PC-3 (cell line): ENCODE measurements around the gene USP2. TPM values are rescaled to one million over a fixed set of nuclear protein-coding genes. Genes with fewer than 3 reads are reported as not detected.
A peak's percentile ranks its signal among the peaks of the same experiment; 100 is the strongest.

Experiments used
- ATAC-seq: fragments of 200-7000 bp; cut with Tn5 transposase; 2 replicates; pipeline ENCODE4 v1.9.1; 2020; ENCODE audit warnings: mild to moderate bottlenecking, moderate library complexity
- BruUV-seq: library from RNA; stranded (reverse); fragments of 400-500 nt; replicated peaks from 2 replicates; lab custom pipeline; 2021; lab: Mats Ljungman, UMichigan
- CTCF ChIA-PET: fragments of 300-600 bp; sonication (Branson Sonifier 250); formaldehyde crosslinking; loops from one replicate; lab custom pipeline; 2022; ENCODE audit warnings: antibody characterized with exemption; lab: Charles Lee
- POLR2A ChIA-PET: fragments of 300-600 bp; sonication (Branson Sonifier 250); formaldehyde crosslinking; loops from one replicate; lab custom pipeline; 2022; ENCODE audit warnings: antibody characterized with exemption; ENCODE audit not compliant: unreplicated experiment; lab: Charles Lee
- DNase-seq: peaks from one replicate; pipeline ENCODE4 v3.0.0-alpha.2; 2015
- H2AFZ ChIP-seq: fragments of 300-600 bp; sonication (generic); 2 replicates; pipeline ENCODE4 v1.6.0; 2016; ENCODE audit warnings: antibody characterized with exemption, low read length
- H3F3A ChIP-seq: fragments of 300-600 bp; sonication (generic); one replicate; pipeline ENCODE4 v1.6.0; 2017; ENCODE audit warnings: antibody characterized with exemption, low read length, control low read depth, mild to moderate bottlenecking; ENCODE audit not compliant: unreplicated experiment
- H3K27ac ChIP-seq: fragments of 300-600 bp; sonication (generic); 2 replicates; pipeline ENCODE4 v1.5.1; 2016; ENCODE audit warnings: mild to moderate bottlenecking, low read length
- H3K27me3 ChIP-seq: fragments of 300-600 bp; sonication (generic); 2 replicates; pipeline ENCODE4 v1.6.1; 2016; ENCODE audit warnings: low read length, mixed read lengths
- H3K36me3 ChIP-seq: fragments of 300-600 bp; sonication (generic); 2 replicates; pipeline ENCODE4 v1.6.1; 2016; ENCODE audit warnings: low read depth, mixed run types, low read length, mixed read lengths
- H3K4me1 ChIP-seq: fragments of 300-600 bp; sonication (generic); 2 replicates; pipeline ENCODE4 v1.5.1; 2016; ENCODE audit warnings: low read length; ENCODE audit not compliant: insufficient read depth
- H3K4me2 ChIP-seq: fragments of 300-600 bp; sonication (generic); 2 replicates; pipeline ENCODE4 v1.6.0; 2016; ENCODE audit warnings: low read length
- H3K4me3 ChIP-seq: fragments of 300-600 bp; sonication (generic); 2 replicates; pipeline ENCODE4 v1.5.1; 2016; ENCODE audit warnings: mild to moderate bottlenecking, low read length, mixed read lengths
- H3K79me2 ChIP-seq: fragments of 300-600 bp; sonication (generic); 2 replicates; pipeline ENCODE4 v1.6.1; 2017; ENCODE audit warnings: low read length, mixed read lengths
- H3K9ac ChIP-seq: fragments of 300-600 bp; sonication (generic); 2 replicates; pipeline ENCODE4 v1.6.0; 2016; ENCODE audit warnings: mild to moderate bottlenecking, low read length
- H3K9me2 ChIP-seq: fragments of 300-600 bp; sonication (generic); replicated peaks from 2 replicates; pipeline ENCODE4 v1.6.1; 2016; ENCODE audit warnings: mixed run types, low read length, mixed read lengths
- H3K9me3 ChIP-seq: fragments of 300-600 bp; sonication (generic); 2 replicates; pipeline ENCODE4 v1.6.1; 2016; ENCODE audit warnings: low read length, mixed read lengths
- H4K20me1 ChIP-seq: fragments of 300-600 bp; sonication (generic); 2 replicates; pipeline ENCODE4 v1.6.1; 2016; ENCODE audit warnings: low read length, mixed read lengths
- EZH2 ChIP-seq: fragments of 300-600 bp; sonication (generic); IDR thresholded peaks from one replicate; pipeline ENCODE4 v1.6.1; 2017; ENCODE audit warnings: antibody characterized with exemption, mild to moderate bottlenecking, low read length; ENCODE audit not compliant: unreplicated experiment
- EZH2phosphoT487 ChIP-seq: fragments of 300-600 bp; sonication (generic); IDR thresholded peaks from 2 replicates; pipeline ENCODE4 v1.6.1; 2018; ENCODE audit warnings: mild to moderate bottlenecking, antibody characterized with exemption, low read length, borderline replicate concordance
- intact Hi-C: fragments of 100-400 bp; cut with micrococcal nuclease; formaldehyde crosslinking; loops from 2 replicates; pipeline ENCODE4 v1.9.0; 2023
- total RNA-seq: library from RNA; depleted of rRNA; stranded (reverse); fragments of >200 nt; gene quantifications from 2 replicates; pipeline ENCODE4 v1.2.3, GENCODE V29; 2014
- TF ChIP-seq, protein P1 (sequence below): fragments of 300-600 bp; sonication (generic); conservative IDR thresholded peaks from 2 replicates; pipeline ENCODE4 v1.5.1; 2017; ENCODE audit warnings: antibody characterized with exemption, low read depth, mild to moderate bottlenecking, low read length

Gene USP2
- total RNA-seq, 1 experiment from 2014 or later, result 1.8 TPM

DNA sequence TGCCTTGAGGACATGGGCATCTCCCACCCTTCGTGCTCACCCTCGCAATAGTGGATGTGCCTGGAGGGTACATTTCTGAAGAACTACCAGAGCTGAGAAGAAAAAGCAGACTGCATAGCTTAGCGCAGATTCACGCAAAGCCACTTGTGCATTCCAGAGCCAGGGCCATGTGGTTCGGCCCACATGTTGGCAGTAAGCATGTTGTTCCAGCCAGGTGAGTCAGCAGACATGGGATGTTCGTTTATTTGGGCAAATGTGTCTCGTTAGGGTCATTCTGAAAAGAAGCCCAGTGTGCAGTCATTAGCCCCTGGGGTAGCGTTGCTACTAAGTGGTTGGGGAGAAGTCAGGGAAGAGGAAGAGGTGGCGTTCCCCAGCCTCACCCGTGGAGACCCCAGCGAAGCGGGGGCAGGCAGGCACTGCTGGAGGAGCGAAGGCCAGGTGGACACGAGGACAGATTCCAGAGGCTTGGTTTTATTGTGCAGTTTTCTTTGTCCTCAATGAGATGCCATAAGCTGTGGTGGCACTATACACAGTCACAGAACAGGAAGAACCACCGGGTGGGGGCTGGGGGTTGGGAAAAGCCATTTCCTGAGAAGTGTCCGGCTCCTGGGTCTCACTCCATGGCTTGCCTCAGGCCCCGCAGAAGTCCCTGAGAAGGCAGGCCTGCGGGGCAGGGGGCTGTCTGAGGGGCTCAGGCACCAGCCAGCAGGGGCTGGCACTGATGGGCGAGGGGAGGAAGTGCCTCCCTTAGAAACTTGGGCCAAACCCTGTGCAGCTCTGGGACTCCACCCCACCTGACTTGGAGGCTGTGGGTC is 36.4 kb upstream of the USP2 start:
- CTCF ChIA-PET, result interaction anchor here (0.5 kb wide), 1 partner anchor 62 kb away, joined by 3 read pairs; no protein-coding TSS in a partner anchor
- peak overlapping the region; percentile 18; the same call in 1 of the 2 replicates for H3K27ac ChIP-seq
- peaks cover 19% of the 10 kb centered on the region for H3K4me1 ChIP-seq
- ATAC-seq (peak; percentile 76), DNase-seq (peak; percentile 70)
- peak overlapping the region; percentile 29; the same call in 1 of the 2 replicates for H3K4me2 ChIP-seq
- no peaks in the 10 kb centered on the region; the same call in 1 of the 2 replicates for H3K27me3 ChIP-seq
- POLR2A ChIA-PET, result no interaction called here
- H4K20me1 ChIP-seq, result no peaks in the 10 kb centered on the region
- intact Hi-C loops, result no loop called here
- H3K36me3 ChIP-seq, result no peaks in the 10 kb centered on the region
- TF ChIP-seq EZH2phosphoT487 (no peak), EZH2 (no peak)
- TF ChIP-seq, protein P1, sequence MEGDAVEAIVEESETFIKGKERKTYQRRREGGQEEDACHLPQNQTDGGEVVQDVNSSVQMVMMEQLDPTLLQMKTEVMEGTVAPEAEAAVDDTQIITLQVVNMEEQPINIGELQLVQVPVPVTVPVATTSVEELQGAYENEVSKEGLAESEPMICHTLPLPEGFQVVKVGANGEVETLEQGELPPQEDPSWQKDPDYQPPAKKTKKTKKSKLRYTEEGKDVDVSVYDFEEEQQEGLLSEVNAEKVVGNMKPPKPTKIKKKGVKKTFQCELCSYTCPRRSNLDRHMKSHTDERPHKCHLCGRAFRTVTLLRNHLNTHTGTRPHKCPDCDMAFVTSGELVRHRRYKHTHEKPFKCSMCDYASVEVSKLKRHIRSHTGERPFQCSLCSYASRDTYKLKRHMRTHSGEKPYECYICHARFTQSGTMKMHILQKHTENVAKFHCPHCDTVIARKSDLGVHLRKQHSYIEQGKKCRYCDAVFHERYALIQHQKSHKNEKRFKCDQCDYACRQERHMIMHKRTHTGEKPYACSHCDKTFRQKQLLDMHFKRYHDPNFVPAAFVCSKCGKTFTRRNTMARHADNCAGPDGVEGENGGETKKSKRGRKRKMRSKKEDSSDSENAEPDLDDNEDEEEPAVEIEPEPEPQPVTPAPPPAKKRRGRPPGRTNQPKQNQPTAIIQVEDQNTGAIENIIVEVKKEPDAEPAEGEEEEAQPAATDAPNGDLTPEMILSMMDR, result no peak
- H3K79me2 ChIP-seq, result no peaks in the 10 kb centered on the region
- no peaks in the 10 kb centered on the region for H3K9me2 ChIP-seq
- H3K9me3 ChIP-seq, result no peaks in the 10 kb centered on the region
- BruUV-seq, result no TSS peak
- H3F3A ChIP-seq, result no peaks in the 10 kb centered on the region
- H2AFZ ChIP-seq, result peak overlapping the region; percentile 35
- H3K4me3 ChIP-seq, result no peak overlapping the region
- H3K9ac ChIP-seq, result no peak overlapping the region

DNA sequence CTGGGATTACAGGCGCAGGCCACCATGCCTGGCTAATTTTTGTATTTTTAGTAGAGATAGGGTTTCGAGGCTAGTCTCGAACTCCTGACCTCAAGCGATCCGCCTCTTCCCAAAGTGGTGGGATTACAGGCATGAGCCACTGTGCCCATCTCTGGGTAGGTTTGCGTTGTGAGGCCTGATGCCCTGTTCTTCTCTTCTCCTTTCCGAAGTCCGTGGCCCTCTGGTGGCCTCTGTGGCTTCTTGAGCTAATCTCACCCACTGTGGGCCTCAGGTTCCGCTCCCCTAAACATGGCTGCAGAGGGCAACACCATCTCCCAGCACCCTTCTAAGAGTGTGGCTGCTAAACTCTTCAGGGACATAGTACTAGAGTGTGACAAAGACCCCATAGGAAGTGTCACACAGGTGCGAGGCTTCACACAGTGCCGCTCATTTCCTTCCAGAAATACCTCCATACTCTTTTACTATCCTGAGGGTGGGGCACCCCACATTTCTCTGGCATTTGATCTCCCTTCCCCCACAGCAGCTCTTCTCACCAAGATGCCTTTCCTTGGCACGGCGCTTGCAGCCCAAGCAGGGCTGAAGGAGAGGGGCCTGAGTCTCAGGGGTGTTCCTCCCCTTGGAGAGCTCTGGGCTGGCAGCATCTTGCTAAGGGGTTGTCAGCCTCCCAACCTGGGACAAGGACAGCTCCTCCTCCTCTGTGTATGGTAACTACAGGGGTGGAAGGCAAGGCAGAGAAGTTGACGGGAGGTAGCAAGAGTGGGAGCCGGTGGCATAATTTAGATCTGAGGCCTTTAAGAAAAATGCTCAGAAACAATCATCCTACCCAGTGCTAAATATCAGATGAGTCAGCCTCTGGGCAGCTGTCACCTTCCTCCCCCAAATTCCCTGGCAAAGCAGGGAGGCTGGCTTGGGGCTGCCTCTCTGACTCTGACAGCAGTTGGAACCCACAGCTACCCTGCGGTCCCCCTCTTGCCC is 35.4 kb upstream of the USP2 start:
- BruUV-seq, result no TSS peak

More for the DNA sequence above, 35.4 kb upstream of the USP2 start:
- peak; percentile 84 for ATAC-seq
- peak overlapping the region; percentile 35 for H2AFZ ChIP-seq
- peak; percentile 53 for DNase-seq
- no peaks in the 10 kb centered on the region for H3K36me3 ChIP-seq
- H3K9me2 ChIP-seq, result no peaks in the 10 kb centered on the region
- no peaks in the 10 kb centered on the region for H3K27me3 ChIP-seq
- H3K9me3 ChIP-seq, result no peaks in the 10 kb centered on the region
- TF ChIP-seq, protein P1, result no peak
- TF ChIP-seq EZH2phosphoT487 (no peak), EZH2 (no peak)
- ChIA-PET POLR2A (no interaction called here), CTCF (interaction anchor here (0.5 kb wide), 1 partner anchor 61 kb away, joined by 3 read pairs; no protein-coding TSS in a partner anchor)
- H3K4me1 ChIP-seq, result peaks cover 19% of the 10 kb centered on the region
- no peak overlapping the region for H3K9ac ChIP-seq
- H4K20me1 ChIP-seq, result no peaks in the 10 kb centered on the region
- intact Hi-C loops, result no loop called here
- H3K4me2 ChIP-seq, result peak overlapping the region; percentile 29; the same call in 1 of the 2 replicates
- peak overlapping the region; percentile 18; the same call in 1 of the 2 replicates for H3K27ac ChIP-seq
- H3K4me3 ChIP-seq, result no peak overlapping the region
- no peaks in the 10 kb centered on the region for H3K79me2 ChIP-seq
- no peaks in the 10 kb centered on the region for H3F3A ChIP-seq
